Endothelial cell of umbilical vein (primary cell): ENCODE measurements around the gene STARD3NL. TPM values are rescaled to one million over a fixed set of nuclear protein-coding genes. Genes with fewer than 3 reads are reported as not detected.

ENCODE experiments used
- BruUV-seq: library from RNA; stranded (reverse); fragments of 400-500 nt; replicated peaks from 2 replicates; lab custom pipeline; 2021; lab: Mats Ljungman, UMichigan
- CTCF ChIA-PET: fragments of 300-600, 350-600 bp; sonication (Branson Sonifier 250); formaldehyde crosslinking; loops from one replicate; lab custom pipeline; 2021; ENCODE audit warnings: antibody characterized with exemption, inconsistent platforms; lab: Charles Lee
- POLR2A ChIA-PET: fragments of 300-600, 350-600 bp; sonication (Branson Sonifier 250); formaldehyde crosslinking; loops from one replicate; lab custom pipeline; 2021; ENCODE audit warnings: antibody characterized with exemption, inconsistent platforms; lab: Charles Lee
- DNase-seq: peaks from one replicate; pipeline ENCODE4 v3.0.0-alpha.2; 2011; ENCODE audit warnings: low read depth, low spot score
- FAIRE-seq: peaks from 2 replicates; lab custom pipeline; 2011; peaks lifted over from hg19 to GRCh38; lab: Jason Lieb, UNC
- H2AFZ ChIP-seq: 2 replicates; pipeline ENCODE4 v1.6.0; 2012; ENCODE audit warnings: low read depth, low read length, control low read depth, inconsistent platforms
- H3K27ac ChIP-seq: 2 replicates; pipeline ENCODE4 v1.5.1; 2011; ENCODE audit warnings: low read depth, mild to moderate bottlenecking, control low read depth, low read length, moderate library complexity; ENCODE audit not compliant: insufficient read depth
- H3K27me3 ChIP-seq, 2 experiments: 2 replicates each; pipeline versions ENCODE4 v1.6.0 to v1.6.1; 2011; ENCODE audit warnings: low read length in 2 of 2, mixed read lengths in 1 of 2; ENCODE audit not compliant: control insufficient read depth in 2 of 2, insufficient read depth in 2 of 2
- H3K36me3 ChIP-seq, 2 experiments: 2 replicates in 1 of 2; 3 replicates in 1 of 2; pipeline ENCODE4 v1.5.1; 2011; ENCODE audit warnings: low read length in 2 of 2, mild to moderate bottlenecking in 1 of 2, moderate library complexity in 1 of 2; ENCODE audit not compliant: control insufficient read depth in 2 of 2, insufficient read depth in 2 of 2; ENCODE audit errors: extremely low read depth in 1 of 2
- H3K4me1 ChIP-seq: 3 replicates; pipeline ENCODE4 v1.5.1; 2011; ENCODE audit warnings: mild to moderate bottlenecking, low read length; ENCODE audit not compliant: control insufficient read depth, insufficient read depth; ENCODE audit errors: extremely low read depth
- H3K4me2 ChIP-seq: 2 replicates; pipeline ENCODE4 v1.6.1; 2011; ENCODE audit warnings: low read length, control low read depth, mixed read lengths; ENCODE audit not compliant: insufficient read depth
- H3K4me3 ChIP-seq, 3 experiments: fragments of 200-600 bp in 1 of 3; sonication (generic), shearing (Covaris generic) in 1 of 3; replicated peaks in 1 of 3; 2 replicates each; pipeline ENCODE4 v1.5.1; 2011 to 2016; ENCODE audit warnings: control low read depth in 3 of 3, low read length in 3 of 3, mild to moderate bottlenecking in 2 of 3, inconsistent platforms in 1 of 3, low read depth in 1 of 3, moderate library complexity in 1 of 3; ENCODE audit not compliant: insufficient read depth in 1 of 3
- H3K79me2 ChIP-seq: 2 replicates; pipeline ENCODE4 v1.6.0; 2012; ENCODE audit warnings: low read length, inconsistent platforms; ENCODE audit not compliant: control insufficient read depth, insufficient read depth
- H3K9ac ChIP-seq: replicated peaks from 2 replicates; pipeline ENCODE3; 2011; ENCODE audit warnings: low read length, control low read depth; ENCODE audit not compliant: insufficient read depth; ENCODE audit errors: extremely low read depth
- H3K9me1 ChIP-seq: replicated peaks from 3 replicates; pipeline ENCODE4 v1.6.0; 2011; ENCODE audit warnings: mild to moderate bottlenecking, low read length; ENCODE audit not compliant: control insufficient read depth, insufficient read depth; ENCODE audit errors: extremely low read depth
- H3K9me3 ChIP-seq: replicated peaks from 2 replicates; pipeline ENCODE4 v1.5.1; 2012; ENCODE audit warnings: low read length, inconsistent platforms; ENCODE audit not compliant: control insufficient read depth, insufficient read depth
- H4K20me1 ChIP-seq: replicated peaks from 2 replicates; pipeline ENCODE3; 2011; ENCODE audit warnings: mild to moderate bottlenecking, low read length; ENCODE audit not compliant: control insufficient read depth, insufficient read depth; ENCODE audit errors: extremely low read depth
- CTCF ChIP-seq, 2 donors: IDR thresholded peaks; 1 replicate in 1 of 2; 2 replicates in 1 of 2; pipeline ENCODE4 v1.5.1; 2011; ENCODE audit warnings: low read length in 2 of 2, mild to moderate bottlenecking in 2 of 2, moderate library complexity in 2 of 2, control low read depth in 1 of 2, inconsistent platforms in 1 of 2, low read depth in 1 of 2; ENCODE audit not compliant: insufficient read depth in 1 of 2; ENCODE audit errors: extremely low read depth in 1 of 2
- EZH2 ChIP-seq: IDR thresholded peaks from 2 replicates; pipeline ENCODE4 v1.6.1; 2012; ENCODE audit warnings: borderline replicate concordance, low read depth, mild to moderate bottlenecking, moderate library complexity, low read length, inconsistent platforms; ENCODE audit not compliant: severe bottlenecking
- FOS ChIP-seq: IDR thresholded peaks from 2 replicates; pipeline ENCODE4 v1.6.1; 2011; ENCODE audit warnings: mild to moderate bottlenecking, low read length, moderate library complexity, borderline replicate concordance; ENCODE audit not compliant: insufficient read depth
- GATA2 ChIP-seq: IDR thresholded peaks from 2 replicates; pipeline ENCODE4 v1.7.0; 2011; ENCODE audit warnings: low read depth, mild to moderate bottlenecking, moderate library complexity, mixed read lengths, low read length; ENCODE audit not compliant: insufficient read length, insufficient read depth
- JUN ChIP-seq: IDR thresholded peaks from 2 replicates; pipeline ENCODE4 v1.6.1; 2011; ENCODE audit warnings: borderline replicate concordance, low read depth; ENCODE audit not compliant: insufficient read length, insufficient read depth
- MAX ChIP-seq: IDR thresholded peaks from 2 replicates; pipeline ENCODE4 v1.6.1; 2011; ENCODE audit not compliant: insufficient read depth, insufficient read length
- MYC ChIP-seq: IDR thresholded peaks from one replicate; pipeline ENCODE4 v1.6.1; 2011; ENCODE audit warnings: mild to moderate bottlenecking, low read depth, low read length
- POLR2A ChIP-seq: IDR thresholded peaks from 2 replicates; pipeline ENCODE4 v1.6.1; 2012; ENCODE audit warnings: low read depth, mild to moderate bottlenecking, control low read depth, low read length
- POLR2AphosphoS5 ChIP-seq: IDR thresholded peaks from 2 replicates; pipeline ENCODE4 v1.6.1; 2012; ENCODE audit warnings: low read depth, mild to moderate bottlenecking, control low read depth, low read length, moderate library complexity; ENCODE audit not compliant: insufficient read depth
- dilution Hi-C: fragments of 300-500 bp; cut with MboI; formaldehyde crosslinking; loops from one replicate; pipeline ENCODE4 v1.15.0; 2019; ENCODE audit warnings: low sequenced_read_pairs; ENCODE audit not compliant: extremely low pct_ligation_motif_present
- intact Hi-C: fragments of 100-400 bp; cut with micrococcal nuclease; formaldehyde crosslinking; loops from one replicate; pipeline ENCODE4 v1.10.0; 2022
- polyA plus RNA-seq, 4 experiments: library from polyadenylated mRNA; depleted of rRNA in 3 of 4; stranded (reverse) in 3 of 4; unstranded in 1 of 4; fragments of >200 nt; gene quantifications; 2 replicates each; pipeline versions ENCODE4 v1.2.1 to v1.2.3, GENCODE V29; 2011 to 2012; ENCODE audit warnings: missing spikeins in 1 of 4
- total RNA-seq: library from RNA; stranded (reverse); gene quantifications from 2 replicates; pipeline ENCODE4 v1.2.3, GENCODE V29; 2021

STARD3NL gene
- total and polyA plus RNA-seq, 2 donors (not counting 3 experiments of a cell fraction or from before 2014, with no cell fraction given), result 52.8 to 73.6 TPM

GRCh38 chr7:38142736-38143135, 35.3 kb upstream of the STARD3NL start:
- no peak for DNase-seq
- Histone ChIP-seq H3K4me1 (no peaks in the 10 kb centered on the region), H3K9ac (no peak overlapping the region), H3K4me3 (no peak overlapping the region), H3K27ac (no peak overlapping the region), H3K27me3 (no peaks in the 10 kb centered on the region), H3K9me1 (no peaks in the 10 kb centered on the region), H3K36me3 (no peaks in the 10 kb centered on the region), H3K9me3 (no peaks in the 10 kb centered on the region), H3K79me2 (no peaks in the 10 kb centered on the region), H3K4me2 (no peak overlapping the region), H4K20me1 (no peaks in the 10 kb centered on the region), H2AFZ (no peak overlapping the region)
- no TSS peak for BruUV-seq
- dilution Hi-C loops, result no loop called here
- ChIA-PET POLR2A (no interaction called here), CTCF (interaction anchor here (1.0 to 1.1 kb wide), 2 partner anchors 73 to 231 kb away, joined by 3 to 4 read pairs; no protein-coding TSS in a partner anchor)
- intact Hi-C loops, result no loop called here
- TF ChIP-seq CTCF (IDR thresholded peaks at IDR 0.05; ENCODE audit: extremely low read depth in 1 of 2, insufficient read depth in 1 of 2, low read depth in 1 of 2, low read length in 2 of 2), result no peak
- no peak for TF ChIP-seq MYC
- no peak for TF ChIP-seq MAX
- TF ChIP-seq FOS, result no peak
- no peak for TF ChIP-seq GATA2
- no peak for TF ChIP-seq JUN
- no peak for TF ChIP-seq POLR2A
- TF ChIP-seq POLR2AphosphoS5, result no peak
- TF ChIP-seq EZH2, result no peak
- FAIRE-seq, result no peak
